ENCODE measurements around the gene ABI2. TPM values are rescaled to one million over a fixed set of nuclear protein-coding genes. Genes with fewer than 3 reads are reported as not detected.
A peak's percentile ranks its signal among the peaks of the same experiment; 100 is the strongest.

ABI2 gene
- total RNA-seq, 1 experiment from 2014 or later, result 141 TPM

- Mint-ChIP-seq H3K27me3 (ENCODE audit: low read depth) (no peaks in the 10 kb centered on the region), H3K9me3 (no peaks in the 10 kb centered on the region), H3K4me1 (no peaks in the 10 kb centered on the region), H3K4me3 (no peak overlapping the region), H3K36me3 (ENCODE audit: insufficient read depth in 1 of 3, low read depth in 3 of 3) (peaks cover 0 to 22% (median 13%) of the 10 kb centered on the region in 3 experiments; a peak in 6 of 7 replicates), H3K27ac (peak overlapping the region in 1 of 3 experiments; percentile 52; a peak in 1 of 7 replicates)
- WGBS (ENCODE audit: extremely low coverage, insufficient read length, low lambda C conversion rate), result no CpG with 5 or more reads among the region's 1 CpG
- Histone ChIP-seq H3K27ac (ENCODE audit: insufficient read length, low read depth, low read length) (no peak overlapping the region), H3K4ac (ENCODE audit: low read depth, low read length) (no peak overlapping the region), H2AFZ (ENCODE audit: low read length) (no peak overlapping the region), H3T11ph (ENCODE audit: low read length) (no peak overlapping the region), H3K23me2 (ENCODE audit: insufficient read length, low read depth, low read length, poor library complexity, severe bottlenecking) (no peaks in the 10 kb centered on the region), H4K8ac (replicated peaks; ENCODE audit: insufficient read length, low read depth, low read length) (no peak overlapping the region), H4K20me1 (ENCODE audit: control insufficient read depth, insufficient read depth, insufficient read length) (no peaks in the 10 kb centered on the region), H3K18ac (ENCODE audit: insufficient read length, low read depth, low read length) (no peak overlapping the region), H3K56ac (ENCODE audit: insufficient read length, low read depth, low read length) (no peak overlapping the region), H3K14ac (ENCODE audit: insufficient read depth, low read length) (no peak overlapping the region), H2BK20ac (ENCODE audit: low read depth, low read length, poor library complexity, severe bottlenecking) (no peak overlapping the region), H2BK15ac (ENCODE audit: low read depth, low read length) (no peak overlapping the region), H4K5ac (ENCODE audit: insufficient read length, low read depth, low read length) (no peak overlapping the region), H3K9ac (ENCODE audit: extremely low read depth, insufficient read length, low read length) (no peak overlapping the region), H3K23ac (ENCODE audit: insufficient read length, low read depth, low read length) (no peak overlapping the region), H2AK5ac (ENCODE audit: insufficient read length, low read length) (no peak overlapping the region), H2BK120ac (ENCODE audit: low read depth, low read length, poor library complexity, severe bottlenecking) (no peak overlapping the region), H4K91ac (ENCODE audit: insufficient read length, low read depth, low read length) (no peak overlapping the region), H3K79me1 (ENCODE audit: insufficient read depth, low read depth, low read length, poor library complexity, severe bottlenecking) (no peaks in the 10 kb centered on the region), H3K27me3 (ENCODE audit: insufficient read depth, low read length) (no peaks in the 10 kb centered on the region), H3K4me2 (ENCODE audit: insufficient read depth, insufficient read length, low read length) (no peak overlapping the region), H2BK12ac (ENCODE audit: insufficient read length, low read depth, low read length) (no peak overlapping the region), H3K79me2 (ENCODE audit: insufficient read depth, low read length) (no peaks in the 10 kb centered on the region), H2BK5ac (ENCODE audit: insufficient read length, low read length) (no peak overlapping the region), H3K4me1 (ENCODE audit: insufficient read depth, low read length) (no peaks in the 10 kb centered on the region), H3K9me3 (ENCODE audit: control insufficient read depth, low read depth, low read length) (no peaks in the 10 kb centered on the region)
- TF ChIP-seq CTCF (conservative IDR thresholded peaks at IDR 0.05), result no peak
- DNase-seq, result no peak
Measured at GRCh38 chr2:203451689-203452088, 123.5 kb downstream of the ABI2 start.
